AG20443 (cell line): ENCODE measurements around the gene KRR1.
A peak's percentile ranks its signal among the peaks of the same experiment; 100 is the strongest.
"Not testable (repeated sequence)": the region's sequence is repeated elsewhere in the genome, so short reads cannot be mapped to it uniquely, and the experiment has no call there.

Experiments used
- DNase-seq: peaks from one replicate; pipeline ENCODE4 v3.0.0; 2012; ENCODE audit warnings: low spot score, mixed read lengths

KRR1 gene

DNA sequence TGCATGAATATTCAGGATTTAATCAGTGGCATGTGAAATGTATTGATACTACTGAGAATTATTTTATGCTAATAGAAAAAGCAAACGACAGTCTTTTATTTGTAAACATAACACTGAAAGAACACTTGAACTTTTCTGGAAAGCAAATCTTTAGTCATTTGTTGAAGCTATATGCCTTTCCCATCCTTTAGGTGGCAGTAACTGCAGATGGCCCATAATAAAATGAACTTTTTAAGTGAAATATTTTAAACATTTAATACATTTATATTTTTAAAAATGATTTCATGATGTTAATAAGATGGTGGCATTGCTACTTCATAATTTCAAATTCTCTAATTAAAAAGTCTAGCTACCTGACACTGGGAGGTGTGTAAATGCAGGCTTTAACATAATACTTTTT lies 13.9 kb upstream of the KRR1 start:
- peak; percentile 18 for DNase-seq

DNA sequence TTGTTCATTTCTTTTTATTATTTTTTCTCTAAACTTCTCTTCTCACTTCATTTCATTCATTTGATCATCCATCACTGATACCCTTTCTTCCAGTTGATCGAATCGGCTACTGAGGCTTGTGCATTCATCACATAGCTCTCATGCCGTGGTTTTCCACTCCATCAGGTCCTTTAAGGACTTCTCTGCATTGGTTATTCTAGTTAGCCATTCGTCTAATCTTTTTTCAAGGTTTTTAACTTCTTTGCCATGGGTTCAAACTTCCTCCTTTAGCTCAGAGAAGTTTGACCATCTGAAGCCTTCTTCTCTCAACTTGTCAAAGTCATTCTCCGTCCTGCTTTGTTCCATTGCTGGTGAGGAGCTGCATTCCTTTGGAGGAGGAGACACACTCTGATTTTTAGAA lies 10.7 kb upstream of the KRR1 start:
- DNase-seq = not testable (repeated sequence)

DNA sequence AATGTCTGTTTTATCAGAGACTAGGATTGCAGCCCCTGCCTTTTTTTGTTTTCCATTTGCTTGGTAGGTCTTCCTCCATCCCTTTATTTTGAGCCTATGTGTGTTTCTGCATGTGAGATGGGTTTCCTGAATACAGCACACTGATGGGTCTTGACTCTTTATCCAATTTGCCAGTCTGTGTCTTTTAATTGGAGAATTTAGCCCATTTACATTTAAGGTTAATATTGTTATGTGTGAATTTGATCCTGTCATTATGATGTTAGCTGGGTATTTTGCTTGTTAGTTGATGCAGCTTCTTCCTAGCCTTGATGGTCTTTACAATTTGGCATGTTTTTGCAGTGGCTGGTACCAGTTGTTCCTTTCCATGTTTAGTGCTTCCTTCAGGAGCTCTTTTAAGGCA lies 9.8 kb upstream of the KRR1 start:
- DNase-seq = not testable (repeated sequence)

DNA sequence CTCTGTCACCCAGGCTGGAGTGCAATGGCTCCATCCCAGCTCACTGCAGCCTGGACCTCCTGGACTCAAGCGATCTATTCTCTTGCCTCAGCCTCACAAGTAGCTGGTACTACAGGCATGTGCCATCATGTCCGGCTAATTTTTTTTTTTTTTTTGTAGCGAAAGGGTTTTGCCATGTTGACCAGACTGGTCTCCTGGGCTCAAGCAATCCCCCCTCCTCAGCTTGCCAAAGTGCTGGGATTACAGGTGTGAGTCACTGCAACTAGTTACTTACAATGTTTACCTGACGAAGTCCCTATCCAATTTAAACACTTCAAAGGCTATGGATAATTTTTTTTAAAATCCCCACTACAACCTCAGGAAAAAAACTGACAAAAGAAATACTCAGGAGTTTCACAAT lies 1.8 kb downstream of the KRR1 start:
- no peak for DNase-seq

DNA sequence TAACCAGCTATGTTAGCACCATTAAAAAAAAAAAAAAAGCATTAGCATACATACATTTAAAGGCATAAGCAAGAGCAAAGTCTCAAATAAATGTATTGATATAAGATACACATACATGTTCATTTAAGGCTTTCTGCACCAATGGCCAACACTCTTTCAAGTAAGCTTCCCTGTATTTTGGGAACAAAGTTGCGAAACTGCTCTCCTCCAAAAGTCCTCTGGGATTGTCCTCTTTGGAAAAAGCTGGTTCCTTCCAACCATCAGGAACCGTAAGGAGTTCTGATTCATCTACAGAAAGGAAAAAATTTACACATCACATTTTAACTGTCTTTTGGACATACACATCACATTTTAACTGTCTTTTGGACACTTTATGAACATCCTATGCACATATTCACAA lies 3.2 kb downstream of the KRR1 start:
- no peak for DNase-seq

DNA sequence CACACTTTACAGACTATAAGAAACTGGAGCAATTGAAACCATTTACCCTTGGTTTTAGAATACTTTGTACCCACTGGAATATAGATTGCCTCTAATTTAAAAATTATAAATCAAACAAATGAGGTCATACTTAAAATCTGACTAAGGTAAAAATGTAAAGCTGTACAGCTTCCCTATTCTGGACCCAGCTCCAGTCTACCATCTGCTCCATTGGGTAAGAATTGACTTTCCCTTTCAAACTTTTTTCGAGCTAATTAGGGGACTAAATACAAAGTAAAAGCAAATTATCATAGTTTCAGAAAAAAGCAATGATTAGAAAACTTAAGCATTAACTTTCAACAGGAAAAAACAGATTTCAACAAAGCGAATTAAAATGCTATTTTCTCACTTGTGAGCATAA lies 4.3 kb downstream of the KRR1 start:
- no peak for DNase-seq

DNA sequence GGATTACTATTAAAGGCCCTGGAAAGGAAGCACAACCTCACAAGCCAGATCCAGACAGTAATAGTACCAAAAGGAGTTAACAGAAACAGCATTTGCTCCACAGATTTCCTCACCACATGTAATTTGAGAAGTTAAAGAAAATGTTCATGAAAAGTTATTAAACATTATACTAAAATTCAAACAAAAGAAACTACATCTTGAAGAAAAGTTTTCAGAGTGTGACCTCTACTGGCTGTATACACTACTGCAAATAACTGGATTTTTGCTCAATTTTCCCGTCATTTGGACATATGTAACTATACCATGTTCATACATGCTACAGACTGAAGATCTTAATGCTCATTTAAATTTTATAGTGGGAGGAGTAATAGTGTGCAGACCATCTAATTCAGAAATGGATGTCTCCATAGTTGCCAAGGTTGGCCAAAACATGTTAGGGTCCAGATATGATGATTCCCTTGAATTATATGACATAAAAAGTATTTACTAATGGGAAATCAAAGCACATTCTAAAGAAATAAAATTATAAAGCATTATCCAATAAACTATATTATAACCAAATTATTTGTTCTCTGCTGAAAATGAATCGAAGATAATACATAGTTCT lies 5.6 kb downstream of the KRR1 start:
- DNase-seq = no peak

DNA sequence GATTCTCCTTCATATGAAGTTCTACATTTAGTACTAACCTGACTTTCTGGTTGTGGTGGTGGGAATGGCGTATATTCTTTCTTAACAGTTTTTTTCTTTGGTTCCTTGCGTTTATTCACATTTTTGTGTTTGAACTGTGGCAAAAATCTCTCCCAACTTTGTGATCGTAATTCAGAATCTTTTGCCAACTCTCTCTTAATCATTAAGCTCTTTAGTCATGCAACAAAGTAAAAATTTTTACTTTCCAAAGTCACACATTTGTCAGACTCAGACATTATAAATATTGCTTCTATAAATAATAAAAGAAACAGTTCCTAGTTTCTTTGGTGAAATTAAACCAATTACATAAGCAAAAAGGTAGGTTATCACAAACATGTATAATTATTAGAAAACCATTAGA lies 7.5 kb downstream of the KRR1 start:
- no peak for DNase-seq

DNA sequence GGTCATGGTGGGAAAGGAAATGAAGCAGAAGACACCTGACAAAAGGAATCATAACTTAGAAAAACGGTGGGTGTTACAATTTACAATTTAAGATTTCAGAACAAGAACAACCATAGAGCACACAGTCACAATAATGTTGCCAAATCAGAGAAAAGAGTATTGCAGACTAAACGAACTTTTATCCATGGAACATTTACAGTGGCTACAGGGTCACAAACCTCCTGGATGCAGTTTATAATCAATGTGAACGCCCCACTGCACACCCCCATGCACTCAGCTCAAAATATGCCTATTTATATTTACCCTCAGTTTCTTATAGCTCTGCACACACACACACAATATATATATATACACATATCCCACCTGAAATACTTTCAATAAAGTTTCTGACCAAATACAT lies 8.0 kb downstream of the KRR1 start:
- no peak for DNase-seq

DNA sequence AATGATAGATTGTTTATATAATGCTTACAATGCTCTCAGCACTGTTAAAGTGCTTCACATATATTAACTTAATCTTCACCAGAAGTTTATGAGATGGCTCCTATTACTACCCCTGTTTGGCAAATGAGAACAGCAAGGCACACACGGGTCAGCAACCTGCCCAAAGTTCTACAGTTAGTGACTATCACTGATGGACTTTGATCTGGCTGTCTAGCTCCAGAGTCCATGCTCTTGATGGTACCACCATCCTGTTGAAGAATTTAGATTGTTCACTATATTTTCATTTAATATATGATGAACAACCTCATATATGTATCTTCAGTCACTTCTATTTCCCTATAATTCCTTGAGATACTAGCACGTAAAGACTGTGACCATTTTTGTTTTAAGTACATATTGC lies 20.2 kb downstream of the KRR1 start:
- DNase-seq = no peak

DNA sequence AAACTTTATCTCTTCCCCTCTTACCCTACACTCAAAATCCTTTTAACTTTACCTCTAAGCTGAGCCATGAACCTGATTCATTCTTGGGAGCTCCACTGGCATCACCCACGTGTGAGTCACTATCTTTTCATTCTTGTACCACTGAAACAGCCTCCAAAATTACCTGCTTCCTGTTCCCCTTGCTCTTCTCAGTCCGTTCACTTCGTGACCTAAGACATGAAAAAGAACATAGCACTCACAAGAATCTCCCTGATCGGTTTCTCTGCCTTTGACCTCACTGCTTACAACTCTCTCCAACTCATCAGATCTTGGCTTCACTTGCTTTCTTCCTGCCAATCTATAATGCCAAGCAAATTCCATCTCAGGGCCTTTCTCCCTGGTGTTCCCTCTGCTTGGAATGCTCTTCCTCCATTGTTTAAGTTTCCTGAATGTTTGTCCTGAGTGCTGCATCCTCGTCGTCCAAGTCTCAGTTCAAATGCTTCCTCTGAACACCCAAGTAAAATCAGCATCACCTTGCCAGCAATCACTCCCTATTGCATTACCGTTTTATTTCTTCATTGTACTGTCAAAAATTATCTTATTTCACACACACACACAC lies 21.7 kb downstream of the KRR1 start:
- DNase-seq = peak; percentile 22

DNA sequence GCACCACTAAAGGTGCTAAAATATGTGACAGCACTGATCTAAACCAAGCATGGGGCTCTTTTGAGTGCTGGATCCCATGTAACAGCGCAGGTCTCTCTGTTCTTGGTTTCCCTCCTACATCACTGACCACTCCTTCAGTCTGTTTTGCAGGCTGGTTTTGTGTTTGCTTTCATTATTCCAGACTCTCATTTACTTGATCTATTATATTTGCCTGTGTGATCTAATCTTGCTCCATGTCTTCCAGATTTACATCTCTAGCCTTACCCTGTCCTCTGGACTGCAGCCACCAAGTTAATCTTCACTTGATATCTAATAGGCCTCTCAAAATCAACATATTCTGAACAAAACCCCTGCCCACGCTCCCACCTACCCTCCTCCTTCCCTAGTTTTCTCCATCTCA lies 22.2 kb downstream of the KRR1 start:
- DNase-seq = no peak

DNA sequence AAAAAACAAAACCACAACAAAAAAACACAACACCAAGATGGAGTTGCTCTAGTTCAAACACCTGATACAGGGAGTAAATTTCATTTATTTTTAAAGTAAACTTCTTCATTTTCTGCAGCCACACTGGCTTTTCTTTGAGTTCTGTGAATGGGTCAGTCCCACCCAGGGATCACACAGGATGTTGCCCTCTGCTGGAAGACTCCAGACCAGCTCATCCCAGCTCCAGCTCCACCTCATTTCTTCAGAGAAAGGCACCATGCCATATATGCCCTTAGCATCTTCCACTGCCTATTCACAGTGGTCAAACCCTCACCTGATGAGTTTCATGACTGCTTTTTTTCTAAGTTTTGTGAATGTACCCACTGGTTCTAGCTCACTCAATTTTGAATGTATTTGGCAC lies 22.9 kb downstream of the KRR1 start:
- DNase-seq = peak; percentile 78

DNA sequence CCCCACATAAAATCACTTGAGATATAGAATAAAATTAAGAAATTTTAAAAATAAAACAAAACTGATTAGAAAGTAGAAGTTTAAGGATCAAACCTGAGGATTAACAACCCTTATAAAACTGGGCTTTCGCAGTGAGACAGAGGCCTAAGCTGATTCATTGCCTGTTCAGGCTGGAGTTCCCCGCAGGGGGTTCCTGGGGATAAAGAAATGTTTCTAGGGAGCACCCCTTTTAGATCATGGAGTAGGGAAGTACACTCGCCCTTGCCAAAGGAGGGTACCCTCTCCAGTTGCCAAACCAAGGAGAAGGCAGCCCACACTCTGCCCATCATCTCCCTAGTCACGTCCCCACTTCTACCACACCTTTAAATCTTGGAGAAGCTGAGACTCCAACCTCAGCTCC lies 24.1 kb downstream of the KRR1 start:
- DNase-seq = no peak

DNA sequence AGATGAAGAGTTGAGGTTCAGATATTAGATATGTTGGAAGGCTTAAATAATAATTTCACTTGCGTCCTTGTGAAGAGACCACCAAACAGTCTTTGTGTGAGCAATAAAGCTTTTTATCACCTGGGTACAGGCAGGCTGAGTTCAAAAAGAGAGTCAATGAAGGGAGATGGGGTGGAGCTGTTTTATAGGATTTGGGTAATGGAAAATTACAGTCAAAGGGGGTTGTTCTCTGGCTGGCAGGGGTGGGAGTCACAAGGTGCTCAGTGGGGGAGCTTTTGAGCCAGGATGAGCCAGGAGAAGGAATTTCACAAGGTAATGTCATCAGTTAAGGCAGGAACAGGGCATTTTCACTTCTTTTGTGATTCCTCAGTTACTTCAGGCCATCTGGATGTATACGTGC lies 27.0 kb downstream of the KRR1 start:
- not testable (repeated sequence) for DNase-seq

DNA sequence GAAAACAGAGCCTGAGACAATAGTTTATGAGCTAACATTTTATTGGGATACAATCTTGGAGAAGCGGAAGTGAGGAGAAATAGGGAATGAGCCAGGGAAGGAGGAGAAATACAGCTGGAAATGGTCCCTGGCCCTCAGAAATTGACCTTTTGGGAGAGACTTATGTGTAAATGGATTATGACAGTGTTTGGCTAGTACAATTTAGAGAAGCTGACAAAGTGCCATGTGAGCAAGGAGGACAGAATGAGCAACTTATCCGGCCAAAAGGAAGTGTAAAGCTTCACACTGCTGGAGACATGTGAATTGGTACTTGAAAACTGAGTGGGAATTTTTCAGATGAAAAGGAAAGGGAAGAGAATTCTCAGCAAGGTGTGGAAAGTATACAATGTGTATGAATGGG lies 28.0 kb downstream of the KRR1 start:
- no peak for DNase-seq

DNA sequence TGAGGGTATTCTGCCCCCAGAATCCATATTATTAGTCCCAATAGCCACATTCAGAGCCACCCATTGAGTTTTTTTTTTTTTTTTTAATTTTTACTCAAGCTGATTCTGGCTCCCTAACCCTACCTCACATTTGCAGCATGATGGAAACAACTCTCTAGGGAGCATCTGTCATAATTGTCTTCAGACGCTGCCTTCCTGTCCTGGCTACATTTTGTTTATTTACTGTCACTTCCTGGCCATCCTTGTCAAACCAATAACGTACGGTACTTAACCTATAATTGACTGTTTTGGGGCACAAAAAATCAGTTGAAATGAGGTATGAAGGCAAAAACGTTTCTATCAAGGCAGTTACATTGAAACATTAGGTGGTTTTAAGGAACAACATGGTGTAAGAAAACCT lies 28.8 kb downstream of the KRR1 start:
- no peak for DNase-seq

DNA sequence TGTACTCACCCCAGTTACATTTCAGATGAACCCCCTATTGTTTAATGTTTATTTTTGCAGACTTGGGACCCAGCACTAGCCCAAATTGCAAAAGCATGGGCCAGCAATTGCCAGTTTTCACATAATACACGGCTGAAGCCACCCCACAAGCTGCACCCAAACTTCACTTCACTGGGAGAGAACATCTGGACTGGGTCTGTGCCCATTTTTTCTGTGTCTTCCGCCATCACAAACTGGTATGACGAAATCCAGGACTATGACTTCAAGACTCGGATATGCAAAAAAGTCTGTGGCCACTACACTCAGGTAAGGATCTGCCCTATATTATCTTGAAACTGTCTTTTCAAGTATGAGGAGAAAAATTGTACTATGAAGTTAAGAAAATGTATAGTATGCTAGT lies 29.6 kb downstream of the KRR1 start:
- DNase-seq = peak; percentile 25

DNA sequence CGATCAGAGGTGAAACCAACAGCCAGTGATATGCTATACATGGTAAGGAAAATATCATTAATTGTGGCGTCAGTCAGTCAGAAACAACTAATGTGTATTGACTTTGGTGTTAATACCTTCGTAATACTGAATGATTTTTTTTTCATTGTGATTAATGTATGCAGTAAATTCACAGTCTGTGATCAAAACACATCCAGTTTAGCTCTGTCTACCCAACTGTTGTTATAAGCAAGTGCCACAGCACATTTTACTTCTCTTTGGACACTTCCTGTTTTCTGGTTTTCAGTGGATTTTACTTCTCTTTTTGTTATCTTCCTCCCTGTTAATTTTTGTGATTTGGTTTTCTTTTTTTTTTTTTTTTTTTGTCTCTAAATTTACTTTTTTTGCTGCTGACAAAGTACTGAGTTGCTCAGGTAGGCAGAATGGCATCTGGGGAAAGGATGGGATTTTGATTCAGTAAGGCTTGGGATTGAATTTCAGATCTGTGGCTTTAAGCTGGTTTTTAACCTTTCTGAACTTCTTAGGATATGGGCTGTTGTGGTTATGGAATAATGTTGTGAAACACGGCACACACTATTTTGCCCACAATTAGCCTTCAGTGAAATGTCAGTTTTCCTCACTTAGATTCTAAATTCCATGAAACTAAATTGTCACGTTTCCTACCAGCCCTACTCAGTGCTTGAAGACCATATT lies 30.2 kb downstream of the KRR1 start:
- no peak for DNase-seq

DNA sequence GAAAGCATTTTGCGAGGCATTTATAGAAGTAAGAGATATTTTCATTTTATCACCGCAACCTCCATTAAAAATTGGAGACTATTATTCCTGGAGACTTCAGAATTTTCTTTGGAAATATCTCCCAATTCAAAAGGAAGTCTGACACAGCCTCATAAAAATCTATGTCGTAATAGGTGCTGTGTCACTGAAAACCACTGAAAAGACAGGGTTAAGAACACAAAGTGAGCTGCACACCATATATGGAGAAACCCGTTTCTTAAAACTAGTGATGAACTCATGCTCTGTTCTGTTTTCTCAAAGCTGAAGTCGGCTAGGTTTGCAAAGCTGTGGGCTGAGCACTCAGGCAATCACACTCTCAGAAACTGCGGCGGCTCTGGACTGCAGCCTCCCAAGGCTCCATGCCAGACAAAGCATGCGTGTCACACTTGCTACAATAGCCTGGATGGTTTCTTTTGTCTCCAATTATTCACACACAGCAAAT lies 30.9 kb downstream of the KRR1 start, which contains the start of gene GLIPR1:
GLIPR1 (plus strand) TSS at position 287 of the 481 bp plus-strand sequence; CDS start at position 413, 126 bp downstream.
- DNase-seq = peak; percentile 86

DNA sequence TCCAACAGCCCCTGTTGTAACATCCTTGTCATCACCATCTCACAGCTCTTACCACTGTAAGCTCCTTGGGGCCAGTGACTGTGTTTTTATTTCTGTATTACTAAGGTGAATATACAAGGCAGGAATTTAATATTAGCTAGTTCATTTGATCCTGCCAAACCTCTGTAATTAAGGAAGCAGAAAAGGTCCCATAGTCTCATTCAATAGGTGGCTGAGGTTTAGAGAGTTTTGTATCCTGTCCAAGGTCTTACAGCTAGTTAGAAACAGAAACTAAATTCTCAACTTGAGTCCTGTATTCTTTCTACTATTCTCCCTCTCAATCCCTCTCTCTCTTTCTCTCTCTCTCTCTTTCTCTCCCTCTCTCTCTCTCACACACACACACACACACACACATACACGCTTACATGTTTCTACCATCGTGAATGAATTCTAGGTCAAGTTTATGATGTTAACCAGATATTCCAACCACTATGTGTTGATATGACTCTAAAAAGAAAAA lies 31.4 kb downstream of the KRR1 start:
- DNase-seq = peak; percentile 24

DNA sequence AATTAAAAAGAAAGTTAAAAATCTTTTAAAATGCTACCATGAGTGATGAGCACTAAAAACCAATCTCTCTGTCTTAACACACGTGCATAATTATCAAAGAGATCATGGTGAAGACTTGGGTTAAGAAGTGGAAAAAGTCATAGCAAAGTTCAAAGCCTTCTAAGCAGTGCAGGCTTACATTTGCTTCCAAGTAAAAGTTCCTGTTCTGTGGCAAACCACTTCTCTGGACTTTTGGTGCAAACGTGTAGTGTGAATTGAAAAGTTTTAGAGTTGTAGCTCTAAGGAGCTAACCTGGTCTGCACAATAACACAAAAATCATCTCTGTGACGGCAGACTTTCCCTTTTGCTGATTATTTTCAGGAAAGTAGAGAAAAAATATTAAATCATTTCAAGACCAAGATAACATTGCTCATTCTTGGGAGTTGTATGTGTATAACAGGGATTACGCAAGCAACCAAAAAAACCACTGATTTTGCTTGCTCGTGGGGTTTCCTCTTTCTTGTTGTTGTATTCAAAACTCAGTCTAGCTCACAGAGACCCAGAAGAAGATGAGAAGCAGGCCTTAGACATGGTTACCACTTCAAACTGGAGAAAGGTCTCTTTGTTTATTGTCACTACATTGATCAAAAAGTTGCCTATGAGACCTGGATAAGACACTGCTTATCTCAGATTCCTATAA lies 33.2 kb downstream of the KRR1 start:
- DNase-seq = peak; percentile 37

DNA sequence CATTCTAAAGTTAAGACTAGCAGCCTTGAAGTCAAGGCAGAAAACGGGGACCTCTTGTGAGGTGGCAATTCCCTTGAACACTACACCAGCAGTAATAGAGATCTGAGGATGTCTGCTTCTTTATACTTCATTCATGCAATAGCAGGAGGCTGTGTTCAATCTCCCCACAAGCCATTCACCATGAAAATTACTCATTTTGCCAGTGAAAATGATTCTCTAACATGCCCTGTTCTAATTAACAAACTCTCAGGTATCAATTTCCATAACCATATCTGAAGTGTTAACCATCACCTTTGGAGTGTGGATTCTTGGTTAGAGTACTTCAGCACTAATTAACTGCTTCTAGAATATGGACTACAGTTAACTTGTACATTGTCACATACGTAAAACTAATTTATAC lies 34.3 kb downstream of the KRR1 start:
- no peak for DNase-seq
